ENCODE data around the gene CCR9.

- no peak for TF ChIP-seq POLR2AphosphoS5 (IDR thresholded peaks at IDR 0.05; ENCODE audit: low read depth, low read length)
- TF ChIP-seq SIN3A (IDR thresholded peaks at IDR 0.05; ENCODE audit: borderline replicate concordance, insufficient read depth, low read length), result no peak
- TF ChIP-seq REST (IDR thresholded peaks at IDR 0.05; ENCODE audit: insufficient read depth in 1 of 2, low read depth in 2 of 2, low read length in 2 of 2), result no peak
- no peak for TF ChIP-seq TAF1 (IDR thresholded peaks at IDR 0.05; ENCODE audit: borderline replicate concordance, insufficient read depth, low read length)
- no peak for TF ChIP-seq FOXP2 (optimal IDR thresholded peaks at IDR 0.05; ENCODE audit: borderline replicate concordance, extremely low read depth, extremely low read length, insufficient read depth)
These were observed 13.3 kb upstream of the CCR9 start for GRCh38 chr3:45873036-45873435.
